Limb (tissue), 2 donors: ENCODE data around the gene YBX3.

ENCODE experiments used
- DNase-seq, 2 donors: peaks; one replicate each; pipeline ENCODE4 v3.0.0-alpha.2; 2016; ENCODE audit errors: extremely low spot score in 2 of 2

Gene YBX3

GRCh38 chr12:10722502-10722904 lies 620 bp downstream of the YBX3 start:
- DNase-seq = peak in 1 of 2 donors; percentile 79

GRCh38 chr12:10721651-10722501 lies 1.2 kb downstream of the YBX3 start:
- peak; percentile 90 to 92 for DNase-seq

DNA sequence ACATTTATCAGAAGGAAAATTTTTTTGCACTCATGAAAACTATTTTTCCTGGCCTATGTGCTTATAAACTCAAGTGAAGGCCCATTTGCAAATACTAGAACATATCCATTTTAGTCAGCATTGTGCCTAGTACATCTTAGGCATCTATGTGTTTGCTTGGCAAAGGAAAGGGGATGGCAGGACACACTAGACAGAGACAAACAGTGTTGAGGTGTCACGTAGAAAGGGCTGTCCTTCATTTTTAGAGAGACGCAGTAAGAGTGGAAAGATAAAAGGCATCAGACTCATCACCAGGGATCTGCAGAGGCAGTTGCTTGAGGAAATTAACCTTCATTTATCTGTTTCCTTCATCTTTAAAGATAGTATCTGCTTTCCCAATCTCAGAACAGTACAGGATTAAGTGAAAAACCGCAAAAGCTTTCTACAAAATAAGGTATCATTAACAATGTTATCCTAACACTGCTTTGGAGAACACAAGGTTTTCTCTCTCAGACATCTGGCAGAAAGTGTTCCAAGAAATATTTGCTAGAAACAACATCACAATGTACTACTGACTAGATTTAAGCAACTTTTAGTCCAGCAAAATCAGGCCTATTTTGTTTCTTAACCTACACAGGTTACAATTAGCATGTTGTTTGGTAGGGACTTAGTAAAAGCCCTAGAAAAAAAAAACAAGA lies 2.0 kb downstream of the YBX3 start:
- DNase-seq = no peak

DNA sequence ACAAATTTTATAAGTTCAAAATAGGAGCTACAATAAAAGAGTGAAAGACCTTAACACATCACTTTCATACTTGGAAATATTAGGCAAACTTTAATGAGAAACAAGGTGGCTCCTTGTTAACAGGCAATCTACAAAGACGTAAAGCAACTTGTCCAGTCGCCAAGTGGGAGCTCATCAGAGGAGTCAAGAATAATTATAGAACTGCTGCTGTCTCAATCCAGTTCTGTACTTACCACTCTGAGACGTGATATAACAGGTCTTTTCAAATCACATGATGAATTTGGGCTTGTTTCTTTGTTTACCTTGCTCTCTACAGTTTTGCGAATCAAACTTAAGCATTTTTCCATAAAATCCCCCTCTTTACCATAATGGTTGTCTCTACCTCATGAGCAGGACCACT lies 3.6 kb downstream of the YBX3 start:
- DNase-seq = no peak

- DNase-seq = peak; percentile 33 to 71
Observed at GRCh38 chr12:10718279-10718821, 4.8 kb downstream of the YBX3 start.

GRCh38 chr12:10717410-10717809 lies 5.7 kb downstream of the YBX3 start:
- DNase-seq = no peak

GRCh38 chr12:10716704-10717315 lies 6.3 kb downstream of the YBX3 start:
- peak; percentile 35 to 47 for DNase-seq

DNA sequence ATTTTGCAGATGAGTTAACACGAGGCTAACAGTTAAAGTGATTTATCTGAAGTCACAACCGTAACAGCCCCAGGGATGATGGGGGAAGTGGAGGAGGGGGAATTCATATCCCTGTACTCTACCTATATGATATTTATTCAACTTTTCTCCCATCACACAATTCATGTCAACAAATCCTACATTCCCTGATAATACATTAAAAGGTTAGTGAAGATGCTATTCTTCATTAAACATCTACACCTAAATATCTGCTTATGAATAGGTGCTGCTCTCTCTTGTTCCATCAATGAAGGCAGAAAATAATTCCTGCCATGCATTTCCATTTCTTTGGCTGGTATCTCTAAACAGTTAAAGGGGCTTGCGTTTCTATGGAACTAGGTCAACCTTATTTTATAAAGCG lies 6.8 kb downstream of the YBX3 start:
- DNase-seq = no peak

DNA sequence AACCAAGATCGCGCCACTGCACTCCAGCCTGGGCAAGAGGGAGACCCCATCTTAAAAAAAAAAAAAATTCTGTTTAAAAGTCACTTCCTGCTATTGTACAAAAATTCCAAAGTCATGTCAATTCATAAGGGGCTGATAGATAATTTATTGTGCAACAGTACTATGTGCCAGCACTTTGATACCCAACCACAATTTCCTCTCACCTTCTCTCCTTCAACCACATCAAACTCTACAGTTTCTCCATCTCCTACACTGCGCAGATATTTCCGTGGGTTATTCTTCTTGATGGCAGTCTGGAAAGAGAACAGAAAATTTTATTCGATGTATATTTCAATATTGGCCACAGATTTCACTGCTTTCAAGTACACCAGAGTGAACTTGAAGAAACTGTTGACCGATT lies 7.6 kb downstream of the YBX3 start:
- DNase-seq = no peak

GRCh38 chr12:10709808-10710207 lies 13.3 kb downstream of the YBX3 start:
- no peak for DNase-seq

GRCh38 chr12:10708862-10709261 lies 14.3 kb downstream of the YBX3 start:
- no peak for DNase-seq

- DNase-seq = no peak
Observed at GRCh38 chr12:10705655-10706054, 17.5 kb downstream of the YBX3 start.

DNA sequence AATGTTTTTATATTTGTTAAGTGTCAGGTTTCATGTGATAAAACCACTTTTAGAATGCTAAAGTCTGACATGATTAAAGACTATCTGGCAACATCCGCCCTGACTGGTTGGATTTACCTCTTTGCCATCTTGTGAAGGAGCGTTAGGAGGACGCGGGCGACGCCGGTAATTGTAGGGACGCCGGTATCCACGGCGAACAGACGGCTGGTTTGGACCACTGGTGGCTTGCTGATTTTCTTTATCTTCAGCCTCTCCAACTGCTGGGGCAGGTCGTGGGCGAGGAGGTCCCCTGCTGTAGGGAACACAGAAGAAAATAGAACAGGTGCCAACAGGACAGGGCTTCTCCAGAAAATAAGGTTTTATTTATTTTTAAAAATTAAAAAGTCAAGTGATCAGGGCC lies 21.3 kb downstream of the YBX3 start:
- no peak for DNase-seq

- no peak for DNase-seq
Observed at GRCh38 chr12:10701131-10701681, 21.9 kb downstream of the YBX3 start.

- DNase-seq = no peak
Observed at GRCh38 chr12:10700581-10700980, 22.5 kb downstream of the YBX3 start.

GRCh38 chr12:10697862-10698261 lies 25.3 kb downstream of the YBX3 start:
- no peak for DNase-seq

GRCh38 chr12:10697156-10697555 lies 26.0 kb downstream of the YBX3 start:
- DNase-seq = no peak

- no peak for DNase-seq
Observed at GRCh38 chr12:10690906-10691305, 32.2 kb downstream of the YBX3 start.

DNA sequence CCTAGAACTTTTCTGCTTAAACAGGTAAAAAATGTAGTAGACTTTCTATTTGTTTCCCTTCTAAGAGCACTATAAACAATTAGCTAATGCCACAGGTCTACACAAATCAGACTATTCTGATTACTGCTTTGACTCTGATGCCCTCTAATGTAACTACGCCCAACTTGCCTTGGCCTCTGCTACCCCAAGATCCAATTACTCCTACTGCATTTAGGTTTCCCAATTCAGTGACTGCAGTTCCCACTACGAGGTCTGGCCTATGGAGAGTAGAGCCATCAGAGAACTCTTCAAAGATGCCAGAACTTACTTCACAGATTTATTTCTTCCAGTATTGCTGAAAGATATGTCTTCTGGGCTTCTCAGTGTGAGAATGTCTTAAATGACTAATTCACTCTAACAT lies 34.0 kb downstream of the YBX3 start:
- DNase-seq = no peak

- DNase-seq = no peak
Observed at GRCh38 chr12:10688042-10688441, 35.1 kb downstream of the YBX3 start.

- peak; percentile 28 to 77 for DNase-seq
Observed at GRCh38 chr12:10673659-10674384, 49.3 kb downstream of the YBX3 start, which contains the start of gene STYK1. TSS of gene STYK1 (minus strand) at chr12:10674052. CDS start at chr12:10634618, 39,434 bp downstream.
